ENCODE measurements around the gene RANBP9. TPM values are rescaled to one million over a fixed set of nuclear protein-coding genes. Genes with fewer than 3 reads are reported as not detected.

Gene RANBP9
- total and polyA plus RNA-seq, 2 experiments from 2014 or later: 32.3 to 42.4 TPM

DNA sequence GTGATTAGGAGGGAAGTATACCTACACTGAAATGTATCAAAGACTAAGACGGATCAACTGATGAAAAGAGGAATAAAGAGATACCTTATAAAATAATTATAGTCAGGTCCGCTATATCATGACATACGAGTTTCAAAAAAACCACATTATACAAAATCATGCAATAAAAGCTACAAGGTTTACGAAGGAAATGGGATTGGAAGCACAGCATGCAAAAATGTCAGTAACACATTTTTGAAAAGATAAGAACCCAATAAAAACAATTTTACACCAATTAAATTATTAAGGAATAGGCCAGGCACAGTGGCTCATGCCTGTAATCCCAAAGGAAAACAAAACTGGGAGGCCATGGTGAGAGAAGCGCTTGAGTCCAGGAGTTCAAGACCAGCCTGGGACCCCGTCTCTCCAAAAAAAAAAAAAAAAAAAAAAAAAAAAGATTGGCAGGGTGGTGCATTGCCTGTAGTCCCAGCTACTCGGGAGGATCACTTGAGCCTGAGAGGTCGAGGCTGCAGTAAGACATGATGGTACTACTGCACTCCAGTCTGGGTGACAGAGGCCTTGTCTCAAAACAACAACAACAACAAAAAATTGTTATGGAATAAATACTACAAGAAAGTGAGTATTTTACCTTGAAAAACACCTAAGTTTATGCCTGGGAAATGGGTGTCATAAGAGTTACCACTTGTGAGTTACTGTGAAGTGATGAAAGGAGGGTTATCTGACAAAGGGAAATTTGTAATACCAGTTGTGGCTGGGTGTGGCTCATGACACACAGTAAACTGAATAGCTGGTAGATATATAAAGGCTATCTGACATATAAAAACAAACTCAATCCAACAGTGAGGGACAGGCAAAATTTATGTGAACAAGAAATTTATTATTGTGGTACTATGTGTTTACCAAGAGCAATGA, 45.2 kb downstream of the RANBP9 start:
- no peak overlapping the region for H3K4me3 ChIP-seq

DNA sequence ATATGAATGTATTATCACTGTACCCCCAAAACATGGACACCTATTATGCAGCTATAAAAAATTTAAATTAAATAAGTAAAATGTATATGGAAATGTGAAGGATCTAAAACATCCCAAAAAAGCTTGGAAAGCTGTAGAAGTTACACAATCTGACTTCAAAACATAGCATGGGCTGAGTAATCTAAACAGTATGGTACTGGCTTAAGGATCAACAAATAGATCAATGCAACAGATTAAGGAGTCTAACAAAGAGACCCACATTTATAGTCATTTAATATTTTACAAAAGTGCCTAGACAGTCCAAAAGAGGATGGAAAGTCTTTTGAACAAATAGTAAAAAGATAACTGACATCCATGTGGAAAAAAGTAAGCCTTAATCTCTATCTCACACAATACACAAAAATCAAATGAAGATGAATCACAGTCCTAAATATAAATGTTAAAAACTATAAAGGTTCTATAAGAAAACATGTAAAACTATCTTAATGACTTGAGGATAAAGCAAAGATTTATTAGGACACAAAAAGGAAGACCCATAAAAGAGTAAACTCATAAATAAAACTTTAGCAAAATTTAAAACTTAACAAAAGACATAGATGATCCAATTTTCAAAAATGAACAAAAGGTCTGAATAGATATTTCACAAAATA, 46.8 kb downstream of the RANBP9 start:
- H3K27ac ChIP-seq: no peak overlapping the region
- H3K4me1 ChIP-seq (ENCODE audit: low read depth): peaks cover 7% of the 10 kb centered on the region
- H3K36me3 ChIP-seq: no peaks in the 10 kb centered on the region
- TF ChIP-seq, protein P1, sequence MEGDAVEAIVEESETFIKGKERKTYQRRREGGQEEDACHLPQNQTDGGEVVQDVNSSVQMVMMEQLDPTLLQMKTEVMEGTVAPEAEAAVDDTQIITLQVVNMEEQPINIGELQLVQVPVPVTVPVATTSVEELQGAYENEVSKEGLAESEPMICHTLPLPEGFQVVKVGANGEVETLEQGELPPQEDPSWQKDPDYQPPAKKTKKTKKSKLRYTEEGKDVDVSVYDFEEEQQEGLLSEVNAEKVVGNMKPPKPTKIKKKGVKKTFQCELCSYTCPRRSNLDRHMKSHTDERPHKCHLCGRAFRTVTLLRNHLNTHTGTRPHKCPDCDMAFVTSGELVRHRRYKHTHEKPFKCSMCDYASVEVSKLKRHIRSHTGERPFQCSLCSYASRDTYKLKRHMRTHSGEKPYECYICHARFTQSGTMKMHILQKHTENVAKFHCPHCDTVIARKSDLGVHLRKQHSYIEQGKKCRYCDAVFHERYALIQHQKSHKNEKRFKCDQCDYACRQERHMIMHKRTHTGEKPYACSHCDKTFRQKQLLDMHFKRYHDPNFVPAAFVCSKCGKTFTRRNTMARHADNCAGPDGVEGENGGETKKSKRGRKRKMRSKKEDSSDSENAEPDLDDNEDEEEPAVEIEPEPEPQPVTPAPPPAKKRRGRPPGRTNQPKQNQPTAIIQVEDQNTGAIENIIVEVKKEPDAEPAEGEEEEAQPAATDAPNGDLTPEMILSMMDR (IDR thresholded peaks at IDR 0.05; ENCODE audit: low read depth, low read length): no peak
- no peak overlapping the region for H3K4me3 ChIP-seq
- no peaks in the 10 kb centered on the region for H3K9me3 ChIP-seq (ENCODE audit: low read depth)
- no peaks in the 10 kb centered on the region for H3K27me3 ChIP-seq
- peak in 1 of 2 donors; percentile 24 for DNase-seq (ENCODE audit: low read depth in 1 of 2, low spot score in 1 of 2)

More for the DNA sequence above, 45.2 kb downstream of the RANBP9 start:
- no peaks in the 10 kb centered on the region for H3K36me3 ChIP-seq
- H3K4me1 ChIP-seq (ENCODE audit: low read depth): no peaks in the 10 kb centered on the region
- no peak overlapping the region for H3K27ac ChIP-seq
- DNase-seq (ENCODE audit: low read depth in 1 of 2, low spot score in 1 of 2): no peak
- no peaks in the 10 kb centered on the region for H3K27me3 ChIP-seq
- no peaks in the 10 kb centered on the region for H3K9me3 ChIP-seq (ENCODE audit: low read depth)
- TF ChIP-seq, protein P1 (IDR thresholded peaks at IDR 0.05; ENCODE audit: low read depth, low read length): no peak

DNA sequence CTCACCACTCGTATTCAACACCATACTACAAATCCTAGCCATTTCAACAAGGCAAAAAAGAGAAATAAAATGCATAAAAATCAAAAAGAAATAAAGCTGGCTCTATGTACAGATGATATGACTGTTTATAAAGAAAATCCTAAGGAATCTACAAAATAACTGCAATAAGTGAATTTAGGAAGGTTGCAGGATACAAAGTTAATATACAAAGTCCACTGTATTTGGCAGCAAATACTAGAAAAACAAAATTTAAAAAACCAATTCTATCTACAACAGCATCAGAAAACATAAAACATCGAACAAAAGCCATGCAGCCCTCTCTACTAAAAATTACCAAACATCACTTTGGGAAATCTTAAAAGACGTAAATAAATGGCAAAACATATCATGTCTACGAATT, 47.6 kb downstream of the RANBP9 start:
- Histone ChIP-seq H3K27ac (no peak overlapping the region), H3K36me3 (no peaks in the 10 kb centered on the region), H3K9me3 (ENCODE audit: low read depth) (no peaks in the 10 kb centered on the region), H3K4me3 (no peak overlapping the region), H3K4me1 (ENCODE audit: low read depth) (peaks cover 7% of the 10 kb centered on the region), H3K27me3 (no peaks in the 10 kb centered on the region)
- no peak for DNase-seq (ENCODE audit: low read depth in 1 of 2, low spot score in 1 of 2)
- TF ChIP-seq, protein P1 (IDR thresholded peaks at IDR 0.05; ENCODE audit: low read depth, low read length): no peak

GRCh38 chr6:13662651-13663334, 48.8 kb downstream of the RANBP9 start:
- Histone ChIP-seq H3K36me3 (no peaks in the 10 kb centered on the region), H3K27ac (no peak overlapping the region), H3K27me3 (no peaks in the 10 kb centered on the region), H3K4me1 (ENCODE audit: low read depth) (peaks cover 7% of the 10 kb centered on the region), H3K4me3 (no peak overlapping the region), H3K9me3 (ENCODE audit: low read depth) (no peaks in the 10 kb centered on the region)
- no peak for DNase-seq (ENCODE audit: low read depth in 1 of 2, low spot score in 1 of 2)
- TF ChIP-seq, protein P1 (IDR thresholded peaks at IDR 0.05; ENCODE audit: low read depth, low read length): no peak

DNA sequence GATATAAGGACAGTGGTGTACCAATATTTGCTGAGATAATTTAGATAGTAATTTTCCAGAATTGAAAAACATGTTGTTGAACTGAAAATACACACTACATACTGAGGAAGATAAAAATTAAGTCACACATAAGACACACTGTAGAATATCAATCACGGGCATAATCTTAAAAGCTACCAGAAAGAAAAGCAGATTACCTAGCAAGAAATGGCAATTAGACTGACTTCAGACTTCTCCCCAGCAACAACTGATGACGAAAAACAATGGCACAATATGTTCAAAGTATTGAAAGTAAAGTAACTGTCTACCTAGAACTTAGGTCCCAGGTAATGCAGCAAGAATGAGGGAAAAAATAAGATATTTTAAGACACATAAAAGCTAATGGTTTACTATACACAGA, 50.0 kb downstream of the RANBP9 start:
- TF ChIP-seq, protein P1 (IDR thresholded peaks at IDR 0.05; ENCODE audit: low read depth, low read length): no peak
- no peaks in the 10 kb centered on the region for H3K27me3 ChIP-seq
- H3K4me1 ChIP-seq (ENCODE audit: low read depth): peaks cover 7% of the 10 kb centered on the region
- no peak for DNase-seq (ENCODE audit: low read depth in 1 of 2, low spot score in 1 of 2)
- no peak overlapping the region for H3K4me3 ChIP-seq
- no peaks in the 10 kb centered on the region for H3K9me3 ChIP-seq (ENCODE audit: low read depth)
- no peak overlapping the region for H3K27ac ChIP-seq
- no peaks in the 10 kb centered on the region for H3K36me3 ChIP-seq
